Medulla oblongata (tissue), 1 donor: Measurements from ENCODE around the gene SCIN.
A peak's percentile ranks its signal among the peaks of the same experiment; 100 is the strongest.

Source experiments
- DNase-seq: peaks from one replicate; pipeline ENCODE4 v3.0.0-alpha.2; 2015; ENCODE audit errors: extremely low spot score

The SCIN gene

GRCh38 chr7:12567015-12567414 lies 3.5 kb upstream of the SCIN start:
- no peak for DNase-seq

DNA sequence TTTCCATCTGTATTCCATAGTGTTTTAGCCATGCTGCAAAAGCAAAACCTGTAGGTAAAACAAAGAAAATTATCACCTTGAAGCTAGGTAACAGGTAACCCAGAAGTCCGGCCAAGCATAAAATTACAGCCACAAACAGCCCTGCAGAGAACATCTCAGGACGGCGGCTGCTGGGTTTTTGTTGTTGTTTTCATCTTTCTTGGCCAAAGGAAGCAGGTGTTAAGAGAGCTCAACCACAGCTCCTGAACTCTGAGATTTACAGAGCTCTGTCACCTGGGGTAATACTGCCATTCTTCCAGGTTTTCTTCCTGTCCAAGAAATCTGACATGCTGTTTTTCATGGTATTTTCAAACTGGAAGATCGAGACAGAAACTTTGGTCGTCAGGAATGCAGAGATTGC lies 847 bp upstream of the SCIN start:
- no peak for DNase-seq

DNA sequence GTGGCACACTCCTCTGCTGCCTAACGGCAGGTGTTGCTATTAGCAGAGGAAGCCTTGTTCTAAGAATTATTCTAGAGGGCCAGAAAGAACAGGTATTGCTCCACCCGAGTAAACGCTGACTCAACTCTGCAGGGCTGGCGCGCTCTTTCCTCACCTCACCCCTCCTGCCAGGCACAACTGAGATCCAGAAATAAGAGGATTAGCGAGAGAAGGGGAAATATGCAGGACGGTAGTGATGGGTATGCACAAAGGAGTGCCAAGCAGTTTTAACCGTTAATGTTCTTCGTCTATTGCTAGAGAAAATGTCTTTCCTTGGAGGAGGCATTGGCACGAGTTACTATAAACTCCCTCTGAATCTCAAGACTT lies 369 bp upstream of the SCIN start:
- DNase-seq, result no peak

- DNase-seq, result no peak
Measured at GRCh38 chr7:12571691-12572090, 1.2 kb downstream of the SCIN start.

GRCh38 chr7:12572941-12573575 lies 2.5 kb downstream of the SCIN start:
- DNase-seq, result peak; percentile 43

- no peak for DNase-seq
Measured at GRCh38 chr7:12573885-12574284, 3.4 kb downstream of the SCIN start.

GRCh38 chr7:12578930-12579640 lies 8.6 kb downstream of the SCIN start:
- DNase-seq, result no peak

- DNase-seq, result no peak
Measured at GRCh38 chr7:12581897-12582296, 11.4 kb downstream of the SCIN start.

DNA sequence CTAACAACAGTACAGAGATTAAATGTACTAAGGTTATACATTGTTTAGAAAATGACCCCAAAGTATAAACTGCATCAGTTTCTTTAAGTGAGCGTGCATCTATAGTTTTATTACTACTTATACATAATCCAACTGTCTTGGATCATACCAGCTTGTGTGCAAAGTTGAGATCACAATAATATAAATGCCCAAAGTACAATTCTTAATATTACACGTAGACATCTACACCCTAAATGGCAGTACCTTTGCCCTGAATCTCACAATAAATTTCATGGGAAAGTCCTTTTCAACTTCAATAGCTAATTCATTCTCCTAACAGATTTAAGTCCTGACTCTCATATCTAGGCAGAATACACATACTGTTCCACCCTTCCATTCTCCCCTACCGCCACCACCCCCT lies 11.8 kb downstream of the SCIN start:
- no peak for DNase-seq

- peak; percentile 61 for DNase-seq
Measured at GRCh38 chr7:12583176-12583575, 12.7 kb downstream of the SCIN start.

GRCh38 chr7:12583922-12584321 lies 13.4 kb downstream of the SCIN start:
- no peak for DNase-seq

DNA sequence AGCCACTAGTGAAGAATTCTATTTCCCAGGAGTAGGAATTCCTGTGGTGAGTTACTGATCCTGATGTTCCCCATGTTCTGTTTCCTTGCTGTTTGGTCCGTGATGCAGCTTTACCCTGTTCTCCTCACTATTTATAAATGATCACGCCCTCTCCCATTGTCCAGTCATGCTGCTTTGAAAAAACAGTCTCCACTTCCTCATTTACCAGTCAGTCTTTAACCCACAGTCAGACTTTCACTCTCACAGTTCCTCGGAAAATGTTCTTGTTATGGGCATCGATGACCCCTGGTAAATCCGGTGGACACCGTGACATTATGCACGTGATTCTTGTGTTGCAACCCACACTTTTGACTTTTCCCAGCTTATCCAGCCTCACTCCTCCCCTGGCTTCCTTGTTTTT lies 14.4 kb downstream of the SCIN start:
- peak; percentile 88 for DNase-seq

DNA sequence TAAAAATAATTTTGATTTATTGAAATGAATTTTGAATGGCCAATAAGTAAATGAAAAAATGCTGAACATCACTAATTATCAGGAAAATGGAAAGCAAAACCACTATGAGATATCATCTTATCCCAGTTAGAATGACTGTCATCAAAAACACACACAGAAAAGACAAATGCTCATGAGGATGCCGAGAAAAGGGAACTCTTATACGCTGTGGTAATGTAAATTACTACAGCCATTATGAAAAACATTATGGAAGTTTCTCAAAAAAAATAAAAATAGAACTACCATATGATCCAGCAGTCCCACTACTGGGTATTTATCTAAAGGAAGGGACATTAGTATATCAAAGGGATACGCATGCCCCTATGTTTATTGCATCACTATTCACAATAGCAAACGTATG lies 15.8 kb downstream of the SCIN start:
- no peak for DNase-seq

DNA sequence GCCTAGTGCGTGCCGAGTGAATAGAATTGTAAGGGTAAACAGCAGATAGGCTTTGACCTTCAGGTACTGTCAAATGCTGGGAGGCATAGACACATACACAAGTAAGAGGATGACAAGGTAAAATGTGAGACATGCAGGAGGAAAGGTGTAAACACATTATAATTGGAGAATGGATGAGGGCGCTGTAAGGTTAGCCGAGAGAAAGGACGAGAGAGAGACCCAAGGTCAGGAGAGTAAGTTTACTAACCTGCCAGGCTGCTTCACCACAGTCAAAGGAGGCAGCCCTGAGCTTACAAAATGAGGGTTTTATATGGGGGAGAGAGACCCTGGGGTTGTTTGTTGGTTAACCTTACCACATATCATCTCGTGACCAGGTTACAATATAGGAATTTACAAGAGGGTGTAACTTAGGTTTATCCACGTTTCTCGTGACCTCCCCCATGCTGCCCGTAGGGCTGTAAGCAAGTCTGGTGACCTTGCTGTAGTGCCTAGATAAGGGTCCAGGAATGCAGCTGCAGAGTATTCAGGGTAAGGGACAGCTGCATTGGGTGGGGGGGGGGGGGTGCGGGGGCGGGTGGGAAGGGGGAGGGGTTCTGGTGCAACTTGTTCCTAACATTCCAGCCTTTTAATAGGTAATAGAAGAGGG lies 17.9 kb downstream of the SCIN start:
- no peak for DNase-seq

GRCh38 chr7:12590559-12590958 lies 20.0 kb downstream of the SCIN start:
- no peak for DNase-seq

- DNase-seq, result no peak
Measured at GRCh38 chr7:12594122-12594897, 23.8 kb downstream of the SCIN start.

DNA sequence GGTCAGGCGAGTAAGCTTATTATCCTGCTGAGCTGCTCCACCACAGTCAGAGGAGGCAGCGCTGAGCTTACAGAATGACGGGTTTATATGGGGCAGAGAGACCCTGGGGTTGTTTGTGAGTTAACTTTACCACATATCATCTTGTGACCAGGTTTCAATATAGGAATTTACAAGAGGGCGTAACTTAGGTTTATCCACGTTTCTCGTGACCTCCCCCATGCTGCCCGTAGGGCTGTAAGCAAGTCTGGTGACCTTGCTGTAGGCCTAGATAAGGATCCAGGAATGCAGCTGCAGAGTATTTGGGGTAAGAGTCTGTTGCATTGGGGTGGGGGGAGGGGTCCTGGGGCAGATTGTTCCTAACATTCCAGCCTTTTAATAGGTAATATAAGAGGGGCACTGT lies 24.6 kb downstream of the SCIN start:
- no peak for DNase-seq

GRCh38 chr7:12596225-12596790 lies 25.8 kb downstream of the SCIN start:
- DNase-seq, result no peak

GRCh38 chr7:12601302-12601869 lies 30.9 kb downstream of the SCIN start:
- no peak for DNase-seq

GRCh38 chr7:12607134-12607533 lies 36.6 kb downstream of the SCIN start:
- DNase-seq, result no peak

- no peak for DNase-seq
Measured at GRCh38 chr7:12609561-12609960, 39.0 kb downstream of the SCIN start.

DNA sequence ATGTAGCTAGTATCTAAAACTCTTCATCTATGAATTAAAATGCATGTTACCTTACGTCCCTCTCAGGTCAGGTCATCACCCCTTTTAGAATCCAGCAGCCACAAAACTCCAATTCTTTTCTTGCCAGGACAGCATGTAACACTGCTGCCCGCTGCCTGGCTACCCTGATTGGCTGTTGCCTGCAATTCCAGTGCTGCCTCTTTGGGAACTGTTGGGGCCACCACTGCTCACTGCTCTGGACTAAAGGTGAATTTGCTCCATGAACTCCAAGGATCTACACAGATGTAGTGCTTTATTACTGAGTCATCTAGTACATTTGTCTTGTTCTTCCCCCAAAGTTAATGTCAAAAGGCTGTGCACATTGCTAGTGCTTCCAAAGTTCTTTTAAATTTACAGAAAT lies 40.4 kb downstream of the SCIN start:
- DNase-seq, result no peak
